WI38 (cell line): ENCODE data around the gene GAB1.

ENCODE experiments used
- H3K4me3 ChIP-seq: 2 replicates; pipeline ENCODE4 v1.5.1; 2011; ENCODE audit warnings: low read depth, mild to moderate bottlenecking, control low read depth, low read length
- CTCF ChIP-seq: IDR thresholded peaks from 2 replicates; pipeline ENCODE4 v1.5.1; 2012; ENCODE audit warnings: low read depth, mild to moderate bottlenecking, control low read depth, low read length

The GAB1 gene

GRCh38 chr4:143336781-143337599 lies at the start of gene GAB1:
GAB1 (plus strand) TSS chr4:143336876; CDS start chr4:143337189, 313 bp downstream.
- H3K4me3 ChIP-seq: peak within 1 kb of the TSS; percentile 91
- no peak for TF ChIP-seq CTCF

- TF ChIP-seq CTCF: no peak
These were observed 49.1 kb upstream of the GAB1 start for GRCh38 chr4:143287572-143287923.

GRCh38 chr4:143288171-143288570 lies 48.5 kb upstream of the GAB1 start:
- no peak for TF ChIP-seq CTCF

More at GRCh38 chr4:143287572-143287923, 49.1 kb upstream of the GAB1 start:
- H3K4me3 ChIP-seq: no peak overlapping the region

GRCh38 chr4:143289370-143289769 lies 47.3 kb upstream of the GAB1 start:
- H3K4me3 ChIP-seq: no peak overlapping the region
- no peak for TF ChIP-seq CTCF

More at GRCh38 chr4:143288171-143288570, 48.5 kb upstream of the GAB1 start:
- no peak overlapping the region for H3K4me3 ChIP-seq

GRCh38 chr4:143291314-143291713 lies 45.4 kb upstream of the GAB1 start:
- no peak overlapping the region for H3K4me3 ChIP-seq
- no peak for TF ChIP-seq CTCF

GRCh38 chr4:143292858-143293257 lies 43.8 kb upstream of the GAB1 start:
- H3K4me3 ChIP-seq: no peak overlapping the region
- no peak for TF ChIP-seq CTCF

GRCh38 chr4:143294310-143294709 lies 42.4 kb upstream of the GAB1 start:
- TF ChIP-seq CTCF: no peak
- no peak overlapping the region for H3K4me3 ChIP-seq
